H9 (cell line): ENCODE results near the gene FAM163B. TPM values are rescaled to one million over a fixed set of nuclear protein-coding genes. Genes with fewer than 3 reads are reported as not detected.

Experiments used
- DNase-seq: peaks from one replicate; pipeline ENCODE4 v3.0.0-alpha.2; 2017
- H2AFZ ChIP-seq: one replicate; pipeline ENCODE4 v1.6.1; 2013; ENCODE audit warnings: mild to moderate bottlenecking, low read length, control low read depth, moderate library complexity
- H2AK5ac ChIP-seq: 2 replicates; pipeline ENCODE4 v1.6.1; 2013; ENCODE audit warnings: low read length, control low read depth, mixed read lengths; ENCODE audit not compliant: insufficient read length
- H2BK120ac ChIP-seq: one replicate; pipeline ENCODE4 v1.6.1; 2013; ENCODE audit warnings: low read depth, mild to moderate bottlenecking, low read length, control low read depth, inconsistent platforms; ENCODE audit not compliant: poor library complexity, severe bottlenecking
- H2BK12ac ChIP-seq: 2 replicates; pipeline ENCODE4 v1.6.1; 2013; ENCODE audit warnings: low read length, control low read depth, mixed read lengths, low read depth; ENCODE audit not compliant: insufficient read length
- H2BK15ac ChIP-seq: 2 replicates; pipeline ENCODE4 v1.6.1; 2013; ENCODE audit warnings: low read depth, low read length, control low read depth
- H2BK20ac ChIP-seq: one replicate; pipeline ENCODE4 v1.6.1; 2013; ENCODE audit warnings: low read depth, mild to moderate bottlenecking, low read length, control low read depth, inconsistent platforms; ENCODE audit not compliant: poor library complexity, severe bottlenecking
- H2BK5ac ChIP-seq: 2 replicates; pipeline ENCODE4 v1.6.1; 2013; ENCODE audit warnings: low read length, control low read depth, mixed read lengths; ENCODE audit not compliant: insufficient read length
- H3K14ac ChIP-seq: 2 replicates; pipeline ENCODE4 v1.6.1; 2013; ENCODE audit warnings: low read length, control low read depth; ENCODE audit not compliant: insufficient read depth
- H3K18ac ChIP-seq: 2 replicates; pipeline ENCODE4 v1.6.1; 2013; ENCODE audit warnings: low read depth, mild to moderate bottlenecking, mixed read lengths, low read length, control low read depth; ENCODE audit not compliant: insufficient read length
- H3K23ac ChIP-seq: 2 replicates; pipeline ENCODE4 v1.6.1; 2013; ENCODE audit warnings: low read length, control low read depth, mixed read lengths, low read depth; ENCODE audit not compliant: insufficient read length
- H3K23me2 ChIP-seq: 2 replicates; pipeline ENCODE4 v1.6.1; 2013; ENCODE audit warnings: low read depth, mild to moderate bottlenecking, mixed read lengths, low read length, control low read depth; ENCODE audit not compliant: insufficient read length, poor library complexity, severe bottlenecking
- H3K27ac ChIP-seq: 2 replicates; pipeline ENCODE4 v1.5.1; 2013; ENCODE audit warnings: low read length, control low read depth, mixed read lengths, low read depth; ENCODE audit not compliant: insufficient read length
- H3K27me3 ChIP-seq: 2 replicates; pipeline ENCODE4 v1.6.1; 2013; ENCODE audit warnings: low read length, control low read depth, inconsistent platforms; ENCODE audit not compliant: insufficient read depth
- H3K4ac ChIP-seq: 2 replicates; pipeline ENCODE4 v1.6.1; 2013; ENCODE audit warnings: low read depth, mild to moderate bottlenecking, control low read depth, inconsistent platforms, low read length, moderate library complexity
- H3K4me1 ChIP-seq: 2 replicates; pipeline ENCODE4 v1.6.1; 2013; ENCODE audit warnings: low read length, control low read depth, inconsistent platforms; ENCODE audit not compliant: insufficient read depth
- H3K4me2 ChIP-seq: 2 replicates; pipeline ENCODE4 v1.6.1; 2013; ENCODE audit warnings: low read length, control low read depth, mixed read lengths; ENCODE audit not compliant: insufficient read length, insufficient read depth
- H3K56ac ChIP-seq: 2 replicates; pipeline ENCODE4 v1.6.1; 2013; ENCODE audit warnings: low read depth, mild to moderate bottlenecking, mixed read lengths, low read length, control low read depth; ENCODE audit not compliant: insufficient read length
- H3K79me1 ChIP-seq: 2 replicates; pipeline ENCODE4 v1.6.1; 2013; ENCODE audit warnings: low read depth, mild to moderate bottlenecking, moderate library complexity, low read length, control low read depth, inconsistent platforms; ENCODE audit not compliant: insufficient read depth, poor library complexity, severe bottlenecking
- H3K79me2 ChIP-seq: 2 replicates; pipeline ENCODE4 v1.6.1; 2013; ENCODE audit warnings: low read length, control low read depth, inconsistent platforms; ENCODE audit not compliant: insufficient read depth
- H3K9ac ChIP-seq: 2 replicates; pipeline ENCODE4 v1.6.1; 2013; ENCODE audit warnings: low read length, control low read depth, mixed read lengths; ENCODE audit not compliant: insufficient read length; ENCODE audit errors: extremely low read depth
- H3K9me3 ChIP-seq: one replicate; pipeline ENCODE4 v1.6.1; 2013; ENCODE audit warnings: low read depth, low read length, inconsistent platforms; ENCODE audit not compliant: control insufficient read depth
- H3T11ph ChIP-seq: one replicate; pipeline ENCODE4 v1.6.1; 2013; ENCODE audit warnings: mild to moderate bottlenecking, low read length, control low read depth, inconsistent platforms
- H4K20me1 ChIP-seq: one replicate; pipeline ENCODE4 v1.6.1; 2013; ENCODE audit not compliant: control insufficient read depth, insufficient read length, insufficient read depth
- H4K5ac ChIP-seq: 2 replicates; pipeline ENCODE4 v1.6.1; 2013; ENCODE audit warnings: low read depth, mild to moderate bottlenecking, mixed read lengths, low read length, control low read depth; ENCODE audit not compliant: insufficient read length
- H4K8ac ChIP-seq: replicated peaks from 2 replicates; pipeline ENCODE4 v1.6.1; 2013; ENCODE audit warnings: low read length, control low read depth, mixed read lengths, low read depth; ENCODE audit not compliant: insufficient read length
- H4K91ac ChIP-seq: 2 replicates; pipeline ENCODE4 v1.6.1; 2013; ENCODE audit warnings: low read depth, mild to moderate bottlenecking, moderate library complexity, mixed read lengths, low read length, control low read depth; ENCODE audit not compliant: insufficient read length
- H3K27ac Mint-ChIP-seq, 3 experiments: 2 replicates in 2 of 3; 3 replicates in 1 of 3; pipeline ENCODE4 v1.8.0; 2020 to 2021; ENCODE audit warnings: mixed read lengths in 3 of 3, mild to moderate bottlenecking in 1 of 3, moderate library complexity in 1 of 3
- H3K27me3 Mint-ChIP-seq: 2 replicates; pipeline ENCODE4 v1.8.0; 2021; ENCODE audit warnings: low read depth, mild to moderate bottlenecking, moderate library complexity, mixed read lengths
- H3K36me3 Mint-ChIP-seq, 3 experiments: 2 replicates in 2 of 3; 3 replicates in 1 of 3; pipeline ENCODE4 v1.8.0; 2020 to 2021; ENCODE audit warnings: low read depth in 3 of 3, mixed read lengths in 3 of 3; ENCODE audit not compliant: insufficient read depth in 1 of 3
- H3K4me1 Mint-ChIP-seq, 2 experiments: 2 replicates each; pipeline ENCODE4 v1.8.0; 2020; ENCODE audit warnings: mixed read lengths in 2 of 2
- H3K4me3 Mint-ChIP-seq, 2 experiments: 2 replicates in 1 of 2; 3 replicates in 1 of 2; pipeline ENCODE4 v1.8.0; 2020 to 2021; ENCODE audit warnings: mild to moderate bottlenecking in 2 of 2, mixed read lengths in 2 of 2, moderate library complexity in 1 of 2
- H3K9me3 Mint-ChIP-seq, 2 experiments: 2 replicates in 1 of 2; 3 replicates in 1 of 2; pipeline ENCODE4 v1.8.0; 2020; ENCODE audit warnings: mild to moderate bottlenecking in 2 of 2, mixed read lengths in 2 of 2, moderate library complexity in 1 of 2
- CTCF ChIP-seq: fragments of 200-600 bp; sonication (generic); conservative IDR thresholded peaks from 3 replicates; pipeline ENCODE4 v1.8.0; 2021; ENCODE audit warnings: antibody characterized with exemption, mild to moderate bottlenecking
- WGBS: extraction: QIAGEN DNeasy Blood & Tissue Kit; methylation state at CpG from one replicate; pipeline ENCODE4 v1.1.7; 2013; ENCODE audit warnings: missing lambda C conversion rate, low lambda C conversion rate, mixed read lengths; ENCODE audit not compliant: insufficient read length; ENCODE audit errors: extremely low coverage; 5-methylcytosine and 5-hydroxymethylcytosine counted together
- total RNA-seq: library from RNA; stranded (reverse); gene quantifications from 2 replicates; pipeline ENCODE4 v1.2.1, GENCODE V29; 2021

The FAM163B gene
- total RNA-seq, 1 experiment from 2014 or later: 0.39 TPM

GRCh38 chr9:133566817-133567216 lies 42.4 kb downstream of the FAM163B start:
- no peaks in the 10 kb centered on the region for H3K23me2 ChIP-seq
- Mint-ChIP-seq H3K27me3 (peaks cover 11% of the 10 kb centered on the region), H3K27ac (no peak overlapping the region), H3K4me3 (no peak overlapping the region), H3K36me3 (no peaks in the 10 kb centered on the region), H3K9me3 (no peaks in the 10 kb centered on the region), H3K4me1 (peaks cover 7 to 21% of the 10 kb centered on the region in 2 experiments)
- no peak overlapping the region for H2BK5ac ChIP-seq
- H3K79me2 ChIP-seq: no peaks in the 10 kb centered on the region
- peak overlapping the region; percentile 47; the same call in 1 of the 2 replicates for H3K14ac ChIP-seq
- H3K4me2 ChIP-seq: no peak overlapping the region
- no peak overlapping the region for H3K23ac ChIP-seq
- no peak overlapping the region for H3K56ac ChIP-seq
- no peaks in the 10 kb centered on the region for H3K27me3 ChIP-seq
- no peak overlapping the region for H2BK20ac ChIP-seq
- no peak for DNase-seq
- no peak overlapping the region for H3K27ac ChIP-seq
- no peak overlapping the region for H4K5ac ChIP-seq
- H2BK120ac ChIP-seq: no peak overlapping the region
- H3K9ac ChIP-seq: no peak overlapping the region
- no peak for TF ChIP-seq CTCF
- H2AK5ac ChIP-seq: no peak overlapping the region
- no peaks in the 10 kb centered on the region for H3K79me1 ChIP-seq
- no peaks in the 10 kb centered on the region; the same call in 1 of the 2 replicates for H3K4me1 ChIP-seq
- no CpG with 5 or more reads among the region's 17 CpGs for WGBS
- H2BK15ac ChIP-seq: no peak overlapping the region
- H4K8ac ChIP-seq: no peak overlapping the region
- H3K18ac ChIP-seq: no peak overlapping the region
- H3K4ac ChIP-seq: no peak overlapping the region
- no peaks in the 10 kb centered on the region for H3K9me3 ChIP-seq
- H4K91ac ChIP-seq: no peak overlapping the region
- no peak overlapping the region for H3T11ph ChIP-seq
- no peaks in the 10 kb centered on the region for H4K20me1 ChIP-seq
- no peak overlapping the region for H2BK12ac ChIP-seq
- H2AFZ ChIP-seq: no peak overlapping the region
